Smooth muscle cell (in vitro differentiated cells): Measurements from ENCODE around the gene MRPS18A. TPM values are rescaled to one million over a fixed set of nuclear protein-coding genes. Genes with fewer than 3 reads are reported as not detected.
"Not testable (repeated sequence)": the region's sequence is repeated elsewhere in the genome, so short reads cannot be mapped to it uniquely, and the experiment has no call there.

Experiments used
- DNase-seq: peaks from one replicate; lab custom pipeline; 2025; ENCODE audit not compliant: unreplicated experiment; lab: John Stamatoyannopoulos, UW
- H2AFZ ChIP-seq: fragments of 200-600 bp; sonication (generic); 2 replicates; pipeline ENCODE4 v1.6.0; 2016; ENCODE audit warnings: antibody characterized with exemption, low read depth, mild to moderate bottlenecking
- H3F3A ChIP-seq: fragments of 200-600 bp; sonication (generic); 2 replicates; pipeline ENCODE4 v1.6.0; 2017; ENCODE audit warnings: antibody characterized with exemption, low read depth
- H3K27ac ChIP-seq: fragments of 200-600 bp; sonication (generic); 2 replicates; pipeline ENCODE4 v1.5.1; 2016; ENCODE audit warnings: low read depth, mild to moderate bottlenecking
- H3K27me3 ChIP-seq: fragments of 200-600 bp; sonication (generic); 2 replicates; pipeline ENCODE4 v1.6.1; 2016; ENCODE audit warnings: low read depth, mild to moderate bottlenecking
- H3K36me3 ChIP-seq: fragments of 200-600 bp; sonication (generic); 2 replicates; pipeline ENCODE4 v1.5.1; 2016; ENCODE audit warnings: low read depth
- H3K4me1 ChIP-seq: fragments of 200-600 bp; sonication (generic); 2 replicates; pipeline ENCODE4 v1.5.1; 2016; ENCODE audit warnings: low read depth
- H3K4me2 ChIP-seq: fragments of 200-600 bp; sonication (generic); 2 replicates; pipeline ENCODE4 v1.6.0; 2016; ENCODE audit warnings: mild to moderate bottlenecking
- H3K4me3 ChIP-seq: fragments of 200-600 bp; sonication (generic); 2 replicates; pipeline ENCODE4 v1.5.1; 2016; ENCODE audit warnings: mild to moderate bottlenecking
- H3K79me2 ChIP-seq: fragments of 200-600 bp; sonication (generic); 2 replicates; pipeline ENCODE4 v1.6.0; 2016; ENCODE audit warnings: low read depth, mild to moderate bottlenecking
- H3K9ac ChIP-seq: fragments of 200-600 bp; sonication (generic); 2 replicates; pipeline ENCODE4 v1.6.0; 2016; ENCODE audit warnings: low read depth
- H3K9me3 ChIP-seq: fragments of 200-600 bp; sonication (generic); replicated peaks from 2 replicates; pipeline ENCODE4 v1.5.1; 2016; ENCODE audit warnings: low read depth
- H4K20me1 ChIP-seq: fragments of 200-600 bp; sonication (generic); 2 replicates; pipeline ENCODE4 v1.6.0; 2016; ENCODE audit warnings: low read depth
- WGBS: methylation state at CpG from one replicate; pipeline ENCODE4 v1.1.7; 2016; ENCODE audit warnings: low lambda C conversion rate; 5-methylcytosine and 5-hydroxymethylcytosine counted together
- polyA plus RNA-seq: library from polyadenylated mRNA; unstranded; fragments of >200 nt; fragmentation: Nextera tagmentation; extraction: Ambion mirVana; gene quantifications from 2 replicates; pipeline ENCODE4 v1.2.1, GENCODE V29; 2016
- total RNA-seq: library from RNA; depleted of rRNA; stranded (reverse); fragments of >200 nt; gene quantifications from 2 replicates; pipeline ENCODE4 v1.2.3, GENCODE V29; 2014
- TF ChIP-seq, protein P1 (sequence below): fragments of 200-600 bp; sonication (generic); IDR thresholded peaks from 2 replicates; pipeline ENCODE4 v1.5.1; 2017; ENCODE audit warnings: borderline replicate concordance, mild to moderate bottlenecking, antibody characterized with exemption; ENCODE audit not compliant: insufficient read depth, poor library complexity, severe bottlenecking

Gene MRPS18A
- total and polyA plus RNA-seq, 2 experiments from 2014 or later, result 40.4 to 59.9 TPM

GRCh38 chr6:43703512-43704429, 16.2 kb upstream of the MRPS18A start:
- no peak for DNase-seq
- TF ChIP-seq, protein P1, sequence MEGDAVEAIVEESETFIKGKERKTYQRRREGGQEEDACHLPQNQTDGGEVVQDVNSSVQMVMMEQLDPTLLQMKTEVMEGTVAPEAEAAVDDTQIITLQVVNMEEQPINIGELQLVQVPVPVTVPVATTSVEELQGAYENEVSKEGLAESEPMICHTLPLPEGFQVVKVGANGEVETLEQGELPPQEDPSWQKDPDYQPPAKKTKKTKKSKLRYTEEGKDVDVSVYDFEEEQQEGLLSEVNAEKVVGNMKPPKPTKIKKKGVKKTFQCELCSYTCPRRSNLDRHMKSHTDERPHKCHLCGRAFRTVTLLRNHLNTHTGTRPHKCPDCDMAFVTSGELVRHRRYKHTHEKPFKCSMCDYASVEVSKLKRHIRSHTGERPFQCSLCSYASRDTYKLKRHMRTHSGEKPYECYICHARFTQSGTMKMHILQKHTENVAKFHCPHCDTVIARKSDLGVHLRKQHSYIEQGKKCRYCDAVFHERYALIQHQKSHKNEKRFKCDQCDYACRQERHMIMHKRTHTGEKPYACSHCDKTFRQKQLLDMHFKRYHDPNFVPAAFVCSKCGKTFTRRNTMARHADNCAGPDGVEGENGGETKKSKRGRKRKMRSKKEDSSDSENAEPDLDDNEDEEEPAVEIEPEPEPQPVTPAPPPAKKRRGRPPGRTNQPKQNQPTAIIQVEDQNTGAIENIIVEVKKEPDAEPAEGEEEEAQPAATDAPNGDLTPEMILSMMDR, result no peak
- Histone ChIP-seq H3K4me3 (no peak overlapping the region), H3K9ac (no peak overlapping the region), H3K36me3 (no peaks in the 10 kb centered on the region), H3K79me2 (no peaks in the 10 kb centered on the region), H4K20me1 (no peaks in the 10 kb centered on the region), H3K4me2 (peak overlapping the region; percentile 63), H2AFZ (no peak overlapping the region), H3K27me3 (no peaks in the 10 kb centered on the region), H3K27ac (peak overlapping the region; percentile 41), H3F3A (peaks cover 16% of the 10 kb centered on the region), H3K9me3 (no peaks in the 10 kb centered on the region), H3K4me1 (peaks cover 39% of the 10 kb centered on the region)
- 81% methylated on average over 8 of the region's 8 CpGs for WGBS

DNA sequence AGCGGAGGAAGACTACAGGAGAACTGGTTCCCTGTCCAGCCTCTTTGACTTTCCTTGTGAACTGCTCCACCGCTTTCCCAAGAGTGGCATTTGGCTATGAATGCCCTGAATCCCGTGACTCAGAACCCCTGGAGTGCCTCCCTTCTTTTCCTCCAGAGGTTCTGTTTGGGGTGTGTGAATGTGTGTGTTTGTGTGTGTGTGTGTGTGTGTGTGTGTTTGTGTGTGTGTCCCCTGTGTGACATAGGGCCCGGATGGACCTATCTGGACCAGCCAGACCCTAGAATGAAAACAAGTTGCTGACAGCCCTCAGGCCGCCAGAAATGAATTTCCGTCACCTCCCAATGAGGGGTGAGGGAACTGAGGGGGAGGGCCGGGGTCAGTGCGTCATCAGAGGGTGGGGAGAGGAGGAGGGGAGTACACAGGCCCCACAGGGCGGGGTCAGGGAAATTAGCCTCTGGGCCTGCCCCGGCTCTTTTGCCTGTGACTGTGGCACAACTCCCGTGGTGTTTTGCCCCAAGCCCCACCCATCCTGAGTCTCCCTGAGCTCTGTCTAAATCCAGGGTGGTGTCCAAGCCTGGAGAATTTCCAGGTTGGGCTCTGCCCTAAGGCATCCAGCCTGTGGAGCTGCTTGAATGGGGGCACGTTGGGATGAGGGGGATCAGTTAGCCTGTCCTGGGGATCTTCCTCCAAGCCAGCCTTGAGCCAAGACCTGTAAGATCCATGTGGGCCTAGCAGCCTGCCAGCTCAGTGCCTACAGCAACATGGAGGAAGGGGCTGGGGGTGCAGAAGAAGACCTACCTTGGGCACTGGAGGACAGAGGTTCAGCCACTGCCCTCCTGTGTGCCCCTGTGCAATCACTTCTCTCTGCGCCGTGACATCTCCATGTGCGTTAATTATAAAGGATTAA, 15.2 kb upstream of the MRPS18A start:
- Histone ChIP-seq H3K79me2 (no peaks in the 10 kb centered on the region), H3K9ac (no peak overlapping the region), H3K4me3 (no peak overlapping the region), H2AFZ (no peak overlapping the region), H3K27ac (peak overlapping the region; percentile 41), H3K4me2 (peak overlapping the region; percentile 63), H3K27me3 (no peaks in the 10 kb centered on the region), H3F3A (peaks cover 25% of the 10 kb centered on the region), H4K20me1 (no peaks in the 10 kb centered on the region), H3K36me3 (no peaks in the 10 kb centered on the region), H3K4me1 (peaks cover 48% of the 10 kb centered on the region), H3K9me3 (no peaks in the 10 kb centered on the region)
- TF ChIP-seq, protein P1, result no peak
- peak; percentile 69 for DNase-seq
- WGBS, result 15% methylated on average over 14 of the region's 15 CpGs

GRCh38 chr6:43702171-43702533, 14.6 kb upstream of the MRPS18A start:
- 10% methylated on average over 2 of the region's 2 CpGs for WGBS
- Histone ChIP-seq H3K27me3 (no peaks in the 10 kb centered on the region), H4K20me1 (no peaks in the 10 kb centered on the region), H3F3A (peaks cover 26% of the 10 kb centered on the region), H3K27ac (peak overlapping the region; percentile 34), H3K79me2 (no peaks in the 10 kb centered on the region), H3K9ac (no peak overlapping the region), H3K4me1 (peaks cover 48% of the 10 kb centered on the region), H2AFZ (no peak overlapping the region), H3K4me2 (peak overlapping the region; percentile 63), H3K9me3 (no peaks in the 10 kb centered on the region), H3K36me3 (no peaks in the 10 kb centered on the region), H3K4me3 (no peak overlapping the region)
- TF ChIP-seq, protein P1, result no peak
- DNase-seq, result no peak

DNA sequence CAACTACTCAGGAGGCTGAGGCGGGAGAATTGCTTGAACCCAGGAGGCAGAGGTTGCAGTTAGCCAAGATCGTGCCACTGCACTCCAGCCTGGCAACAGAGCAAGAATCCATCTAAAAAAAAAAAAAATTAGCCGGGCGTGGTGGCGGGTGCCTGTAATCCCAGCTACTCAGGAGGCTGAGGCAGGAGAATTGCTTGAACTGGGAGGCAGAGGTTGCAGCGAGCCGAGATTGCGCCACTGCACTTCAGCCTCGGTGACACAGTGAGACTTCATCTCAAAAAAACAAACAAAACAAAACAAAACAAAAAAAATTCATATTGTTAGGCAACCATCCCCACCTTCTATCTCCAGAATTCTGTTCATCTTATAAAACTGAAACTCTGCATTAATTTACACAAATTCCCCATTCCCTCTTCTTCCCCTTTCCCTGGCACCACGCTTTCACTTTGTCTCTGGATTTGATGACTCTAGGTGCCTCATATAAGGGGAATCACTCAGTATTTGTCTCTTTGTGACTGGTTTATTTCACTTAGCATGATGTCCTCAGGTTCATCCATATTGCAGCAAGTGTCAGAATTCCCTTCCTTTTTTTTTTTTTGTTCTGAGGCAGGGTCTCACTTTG, 13.5 kb upstream of the MRPS18A start:
- H2AFZ ChIP-seq, H4K20me1 ChIP-seq, H3K9ac ChIP-seq, H3K27ac ChIP-seq, H3K4me3 ChIP-seq, H3K36me3 ChIP-seq, H3K4me2 ChIP-seq, H3K79me2 ChIP-seq, H3K27me3 ChIP-seq, H3K9me3 ChIP-seq, DNase-seq: not testable (repeated sequence)
- WGBS, result 96% methylated on average over 10 of the region's 10 CpGs
- Histone ChIP-seq H3K4me1 (peaks cover 48% of the 10 kb centered on the region), H3F3A (peaks cover 26% of the 10 kb centered on the region)
